Right atrium auricular region (tissue), 2 donors: ENCODE data around the gene CADM1. TPM values are rescaled to one million over a fixed set of nuclear protein-coding genes. Genes with fewer than 3 reads are reported as not detected.

Experiments
- DNase-seq: peaks from one replicate; pipeline ENCODE4 v3.0.0-alpha.2; 2019; ENCODE audit warnings: low spot score
- H3K27ac ChIP-seq, 2 donors: fragments of 200-600 bp; sonication (generic); 1 replicate in 1 of 2; 2 replicates in 1 of 2; pipeline ENCODE4 v1.5.1; 2016 to 2019
- H3K27me3 ChIP-seq, 2 donors: fragments of 200-600 bp; sonication (generic); one replicate each; pipeline versions ENCODE4 v1.5.1 to v1.6.0; 2017 to 2019
- H3K36me3 ChIP-seq: fragments of 200-600 bp; sonication (generic); one replicate; pipeline ENCODE4 v1.5.1; 2016
- H3K4me1 ChIP-seq, 2 donors: fragments of 200-600 bp; sonication (generic); one replicate each; pipeline versions ENCODE4 v1.5.1 to v1.6.0; 2017 to 2019
- H3K4me3 ChIP-seq, 2 donors: fragments of 200-600 bp; sonication (generic); 1 replicate in 1 of 2; 2 replicates in 1 of 2; pipeline ENCODE4 v1.5.1; 2017 to 2019; ENCODE audit warnings: mild to moderate bottlenecking in 1 of 2, moderate library complexity in 1 of 2
- H3K9me3 ChIP-seq, 2 donors: fragments of 200-600 bp; sonication (generic); one replicate each; pipeline ENCODE4 v1.5.1; 2019
- total RNA-seq, 2 donors: library from RNA; depleted of rRNA; stranded (reverse); fragments of >200 nt; gene quantifications; one replicate each; pipeline ENCODE4 v1.1.0, GENCODE V29; 2016
- TF ChIP-seq, protein P1 (sequence below), 2 donors: fragments of 200-600 bp; sonication (generic); IDR thresholded peaks; one replicate each; pipeline ENCODE4 v1.5.1; 2019; ENCODE audit warnings: antibody characterized with exemption in 2 of 2

Gene CADM1
- total RNA-seq, 2 donors from 2014 or later, result 19.8 to 33.9 TPM

- Histone ChIP-seq H3K4me3 (no peak overlapping the region), H3K4me1 (no peaks in the 10 kb centered on the region), H3K36me3 (no peaks in the 10 kb centered on the region), H3K27ac (no peak overlapping the region), H3K27me3 (no peaks in the 10 kb centered on the region), H3K9me3 (no peaks in the 10 kb centered on the region)
- TF ChIP-seq, protein P1, sequence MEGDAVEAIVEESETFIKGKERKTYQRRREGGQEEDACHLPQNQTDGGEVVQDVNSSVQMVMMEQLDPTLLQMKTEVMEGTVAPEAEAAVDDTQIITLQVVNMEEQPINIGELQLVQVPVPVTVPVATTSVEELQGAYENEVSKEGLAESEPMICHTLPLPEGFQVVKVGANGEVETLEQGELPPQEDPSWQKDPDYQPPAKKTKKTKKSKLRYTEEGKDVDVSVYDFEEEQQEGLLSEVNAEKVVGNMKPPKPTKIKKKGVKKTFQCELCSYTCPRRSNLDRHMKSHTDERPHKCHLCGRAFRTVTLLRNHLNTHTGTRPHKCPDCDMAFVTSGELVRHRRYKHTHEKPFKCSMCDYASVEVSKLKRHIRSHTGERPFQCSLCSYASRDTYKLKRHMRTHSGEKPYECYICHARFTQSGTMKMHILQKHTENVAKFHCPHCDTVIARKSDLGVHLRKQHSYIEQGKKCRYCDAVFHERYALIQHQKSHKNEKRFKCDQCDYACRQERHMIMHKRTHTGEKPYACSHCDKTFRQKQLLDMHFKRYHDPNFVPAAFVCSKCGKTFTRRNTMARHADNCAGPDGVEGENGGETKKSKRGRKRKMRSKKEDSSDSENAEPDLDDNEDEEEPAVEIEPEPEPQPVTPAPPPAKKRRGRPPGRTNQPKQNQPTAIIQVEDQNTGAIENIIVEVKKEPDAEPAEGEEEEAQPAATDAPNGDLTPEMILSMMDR (IDR thresholded peaks at IDR 0.05), result peak; percentile 60 to 81
- no peak for DNase-seq
These were observed 333.9 kb downstream of the CADM1 start for GRCh38 chr11:115170133-115170815.

DNA sequence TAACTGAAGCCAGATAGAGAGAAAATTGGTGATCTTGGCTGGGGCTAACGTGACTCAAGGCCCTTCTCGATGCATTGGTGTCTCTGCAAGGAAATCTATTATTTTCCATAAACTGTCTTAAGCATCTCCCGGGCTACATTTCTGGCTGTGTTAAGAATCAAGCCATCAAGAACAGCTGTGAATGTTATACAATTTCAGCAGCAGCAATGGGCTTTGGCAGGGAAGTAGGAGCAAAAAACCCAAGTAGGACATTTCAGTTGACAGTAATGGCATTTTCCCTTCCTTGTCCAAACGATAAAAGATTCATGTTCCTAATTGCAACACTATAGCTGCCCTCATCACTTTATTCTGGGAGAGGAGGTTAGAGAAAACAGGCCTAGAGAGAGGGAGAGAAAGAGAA, 335.0 kb downstream of the CADM1 start:
- no peak overlapping the region for H3K27ac ChIP-seq
- H3K4me1 ChIP-seq, result no peaks in the 10 kb centered on the region
- no peaks in the 10 kb centered on the region for H3K36me3 ChIP-seq
- no peak for DNase-seq
- TF ChIP-seq, protein P1 (IDR thresholded peaks at IDR 0.05), result no peak
- H3K4me3 ChIP-seq, result no peak overlapping the region
- no peaks in the 10 kb centered on the region for H3K27me3 ChIP-seq
- no peaks in the 10 kb centered on the region for H3K9me3 ChIP-seq

GRCh38 chr11:115168686-115169085, 335.5 kb downstream of the CADM1 start:
- no peak for DNase-seq
- Histone ChIP-seq H3K4me3 (no peak overlapping the region), H3K27ac (peak overlapping the region; percentile 58 to 61), H3K9me3 (no peaks in the 10 kb centered on the region), H3K27me3 (no peaks in the 10 kb centered on the region), H3K4me1 (no peaks in the 10 kb centered on the region), H3K36me3 (no peaks in the 10 kb centered on the region)
- TF ChIP-seq, protein P1 (IDR thresholded peaks at IDR 0.05), result no peak

DNA sequence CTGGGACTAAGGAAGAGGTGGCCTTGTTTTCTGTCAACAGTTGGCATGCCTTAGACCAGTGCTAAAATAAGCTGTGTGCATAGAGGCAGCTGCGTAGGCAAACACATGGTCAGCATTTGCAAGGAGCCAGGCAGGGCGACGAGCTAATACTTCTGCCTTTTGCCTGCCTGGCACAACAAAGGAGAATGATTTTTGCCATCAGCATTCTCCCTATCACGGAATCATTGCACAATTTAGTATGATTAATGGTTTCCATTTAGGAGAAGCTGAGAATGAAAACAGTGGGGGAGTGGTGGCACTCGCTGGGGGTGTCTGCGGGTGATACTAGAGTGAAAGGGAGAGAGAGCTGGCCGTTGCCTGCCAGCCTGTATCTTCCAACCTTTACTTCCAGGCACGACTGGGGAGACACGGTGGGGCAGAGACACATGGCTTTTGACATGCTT, 336.0 kb downstream of the CADM1 start:
- Histone ChIP-seq H3K9me3 (no peaks in the 10 kb centered on the region), H3K27ac (peak overlapping the region; percentile 58 to 61), H3K4me1 (no peaks in the 10 kb centered on the region), H3K36me3 (no peaks in the 10 kb centered on the region), H3K27me3 (no peaks in the 10 kb centered on the region), H3K4me3 (no peak overlapping the region)
- TF ChIP-seq, protein P1 (IDR thresholded peaks at IDR 0.05), result no peak
- no peak for DNase-seq

DNA sequence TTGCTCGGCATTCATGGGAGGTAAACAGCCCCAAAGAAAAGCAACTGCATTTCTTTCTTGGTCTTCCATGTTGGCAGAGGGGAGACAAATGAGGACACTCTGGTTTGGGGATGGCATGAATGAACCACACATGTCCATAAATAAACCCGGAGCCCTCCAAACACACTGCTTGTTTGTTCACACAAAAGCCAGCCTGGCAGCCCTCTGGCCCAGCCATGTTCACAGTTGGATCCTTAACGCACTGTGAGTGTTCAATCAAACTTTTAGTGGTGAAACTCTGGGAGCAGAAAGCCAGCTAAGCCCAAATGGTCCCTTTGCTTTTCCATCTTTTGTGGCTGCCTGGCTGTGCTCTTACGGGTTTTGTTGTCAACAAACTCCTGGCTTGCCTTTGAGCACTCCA, 336.8 kb downstream of the CADM1 start:
- Histone ChIP-seq H3K9me3 (no peaks in the 10 kb centered on the region), H3K36me3 (no peaks in the 10 kb centered on the region), H3K27me3 (no peaks in the 10 kb centered on the region), H3K4me1 (no peaks in the 10 kb centered on the region), H3K4me3 (no peak overlapping the region), H3K27ac (peak overlapping the region; percentile 58 to 61)
- no peak for DNase-seq
- TF ChIP-seq, protein P1 (IDR thresholded peaks at IDR 0.05), result no peak

DNA sequence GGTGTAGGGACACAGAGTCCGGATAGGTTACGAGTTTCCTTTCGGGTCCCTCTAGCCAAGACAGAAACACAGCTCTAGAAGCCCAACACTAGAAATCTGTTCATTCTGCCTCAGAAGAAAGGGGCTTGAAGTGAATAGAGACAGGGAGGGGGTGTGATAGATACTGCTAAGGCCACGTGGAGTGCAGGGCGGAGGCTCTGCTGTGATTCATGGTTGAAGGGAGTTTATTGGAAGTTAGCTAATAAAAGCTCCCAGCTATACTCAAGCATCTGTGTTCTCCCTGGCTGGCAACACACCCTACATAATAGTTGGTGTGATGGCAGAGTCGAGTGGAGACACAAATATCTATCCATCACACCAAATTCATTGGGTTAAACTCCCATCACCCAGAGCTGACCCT, 337.4 kb downstream of the CADM1 start:
- DNase-seq, result no peak
- no peaks in the 10 kb centered on the region for H3K36me3 ChIP-seq
- H3K4me3 ChIP-seq, result no peak overlapping the region
- no peaks in the 10 kb centered on the region for H3K9me3 ChIP-seq
- H3K4me1 ChIP-seq, result no peaks in the 10 kb centered on the region
- no peaks in the 10 kb centered on the region for H3K27me3 ChIP-seq
- TF ChIP-seq, protein P1 (IDR thresholded peaks at IDR 0.05), result no peak
- H3K27ac ChIP-seq, result no peak overlapping the region
